ENCODE results near the gene PIH1D2.
"Not testable (repeated sequence)": the region's sequence is repeated elsewhere in the genome, so short reads cannot be mapped to it uniquely, and the experiment has no call there.

The PIH1D2 gene

DNA sequence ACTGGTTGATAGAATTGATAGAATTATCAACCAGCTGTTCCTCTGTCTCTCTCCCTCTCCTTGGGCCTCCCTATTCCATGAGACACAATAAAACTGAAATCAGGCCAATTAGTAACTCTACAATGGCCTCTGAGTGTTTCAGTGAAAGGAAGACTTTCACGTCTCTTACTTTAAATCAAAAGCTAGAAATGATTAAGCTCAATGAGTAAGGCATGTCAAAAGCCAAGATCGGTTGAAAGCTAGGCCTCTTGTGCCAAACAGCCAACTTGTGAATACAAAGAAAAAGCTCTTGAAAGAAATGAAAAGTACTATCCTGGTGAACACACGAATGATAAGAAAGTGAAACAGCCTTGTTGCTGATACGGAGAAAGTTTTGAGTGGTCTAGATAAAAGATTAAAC lies 16.6 kb downstream of the PIH1D2 start:
- no peak for DNase-seq (ENCODE audit: low spot score)

- DNase-seq (ENCODE audit: low spot score): no peak
Observed at GRCh38 chr11:112051768-112052167, 22.0 kb downstream of the PIH1D2 start.

DNA sequence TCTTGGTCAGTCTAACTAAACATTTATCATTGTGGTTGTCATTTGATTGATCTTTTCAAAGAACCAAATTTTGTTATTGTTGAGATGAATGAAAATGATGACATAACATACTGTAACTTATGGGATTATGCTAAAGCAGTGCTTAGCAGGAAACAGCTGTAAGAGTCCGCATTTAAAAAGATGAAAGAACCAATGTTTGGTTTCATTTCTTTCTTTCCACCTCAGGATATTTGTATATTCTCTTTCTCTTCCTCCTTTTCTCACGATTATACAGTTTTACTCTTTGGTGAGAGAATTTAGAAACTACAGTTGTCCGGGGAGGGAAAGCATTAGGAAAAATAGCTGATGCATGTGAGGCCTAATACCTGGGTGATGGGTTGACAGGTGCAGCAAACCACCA lies 23.1 kb downstream of the PIH1D2 start:
- DNase-seq (ENCODE audit: low spot score): no peak

- DNase-seq (ENCODE audit: low spot score): no peak
Observed at GRCh38 chr11:112049777-112050176, 24.0 kb downstream of the PIH1D2 start.

GRCh38 chr11:112048256-112048655 lies 25.6 kb downstream of the PIH1D2 start:
- DNase-seq (ENCODE audit: low spot score): not testable (repeated sequence)

DNA sequence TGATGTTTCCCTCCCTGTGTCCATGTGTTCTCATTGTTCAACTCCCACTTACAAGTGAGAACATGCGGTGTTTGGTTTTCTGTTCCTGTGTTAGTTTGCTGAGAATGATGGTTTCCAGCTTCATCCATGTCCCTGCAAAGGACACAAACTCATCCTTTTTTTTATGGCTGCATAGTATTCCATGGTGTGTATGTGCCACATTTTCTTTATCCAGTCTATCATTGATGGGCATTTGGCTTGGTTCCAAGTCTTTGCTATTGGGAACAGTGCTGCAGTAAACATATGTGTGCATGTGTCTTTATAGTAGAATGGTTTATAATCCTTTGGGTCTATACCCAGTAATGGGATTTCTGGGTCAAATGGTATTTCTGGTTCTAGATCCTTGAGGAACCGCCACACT lies 27.2 kb downstream of the PIH1D2 start:
- DNase-seq (ENCODE audit: low spot score): not testable (repeated sequence)

DNA sequence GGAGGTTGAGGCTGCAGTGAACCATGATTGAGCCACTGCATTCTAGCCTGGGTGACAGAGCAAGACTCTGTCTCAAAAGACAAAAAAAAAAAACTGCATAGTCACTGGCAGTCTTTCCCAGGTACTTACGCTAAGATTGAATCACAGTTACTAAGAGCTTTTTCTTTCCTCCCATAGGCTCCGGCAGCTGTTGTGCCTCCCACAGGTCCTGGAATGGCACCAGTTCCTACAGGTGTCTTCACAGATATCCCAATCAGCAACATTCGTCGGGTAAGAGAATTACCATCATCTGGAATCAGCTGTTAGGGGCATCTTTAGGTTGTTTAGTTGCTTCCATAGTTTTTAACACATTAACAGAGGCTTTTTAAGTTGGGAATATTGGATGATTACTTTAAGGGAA lies 28.9 kb downstream of the PIH1D2 start:
- DNase-seq (ENCODE audit: low spot score): no peak

DNA sequence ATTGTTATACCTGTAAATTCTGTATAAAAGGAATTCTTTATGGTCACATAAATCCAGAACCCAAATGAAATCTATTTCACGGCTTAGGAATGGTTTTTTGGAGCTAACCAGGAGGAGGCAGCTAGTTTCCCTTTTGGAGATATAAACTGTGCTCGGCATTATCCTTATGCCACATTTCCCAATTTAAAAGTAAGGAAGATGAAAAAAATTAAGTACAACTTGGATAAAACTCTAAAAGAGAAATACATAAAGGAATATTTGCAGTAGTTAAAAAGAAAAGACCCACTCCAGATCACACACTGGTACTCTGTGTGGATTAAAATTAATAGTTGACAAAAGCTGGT lies 30.9 kb downstream of the PIH1D2 start:
- no peak for DNase-seq (ENCODE audit: low spot score)

GRCh38 chr11:112042161-112042960 lies 31.5 kb downstream of the PIH1D2 start:
- DNase-seq (ENCODE audit: low spot score): no peak

GRCh38 chr11:112037527-112037926 lies 36.3 kb downstream of the PIH1D2 start:
- no peak for DNase-seq (ENCODE audit: low spot score)

DNA sequence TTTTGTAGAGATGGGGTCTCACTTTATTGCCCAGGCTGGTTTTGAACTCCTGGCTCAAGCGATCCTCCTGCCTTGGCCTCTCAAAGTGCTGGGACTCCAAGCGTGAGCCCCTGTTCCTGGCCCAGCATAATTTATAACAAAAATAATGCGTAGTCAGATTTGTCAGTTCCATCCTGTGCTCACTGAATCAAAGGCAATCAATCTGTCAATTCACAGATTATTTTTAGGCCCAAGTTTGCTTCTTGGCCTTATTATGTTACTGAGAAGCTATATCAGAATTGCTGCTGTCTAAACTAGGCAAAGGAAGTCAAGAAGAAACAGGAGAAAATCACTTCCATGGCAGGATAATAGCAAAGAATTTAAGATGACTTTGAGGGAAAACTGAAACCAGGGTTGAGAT lies 39.9 kb downstream of the PIH1D2 start:
- DNase-seq (ENCODE audit: low spot score): no peak

DNA sequence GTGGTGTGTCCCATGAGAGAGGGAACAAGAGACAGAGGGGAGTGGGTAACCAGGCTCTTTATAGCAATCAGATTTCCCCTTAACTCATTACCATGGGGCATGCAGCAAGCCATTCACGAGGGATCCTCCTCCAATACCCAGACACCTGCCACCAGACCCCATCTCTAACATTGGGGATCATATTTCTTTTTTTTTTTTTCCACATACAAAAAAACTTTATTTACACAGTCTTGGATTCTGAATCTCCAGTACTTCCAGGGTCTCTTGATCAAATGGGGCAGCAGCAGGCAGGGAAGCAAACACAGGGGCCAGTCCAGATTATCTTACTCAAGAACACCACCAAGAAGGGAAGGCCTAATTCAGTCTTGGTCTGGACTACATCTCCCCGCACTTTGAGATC lies 44.4 kb downstream of the PIH1D2 start:
- no peak for DNase-seq (ENCODE audit: low spot score)

DNA sequence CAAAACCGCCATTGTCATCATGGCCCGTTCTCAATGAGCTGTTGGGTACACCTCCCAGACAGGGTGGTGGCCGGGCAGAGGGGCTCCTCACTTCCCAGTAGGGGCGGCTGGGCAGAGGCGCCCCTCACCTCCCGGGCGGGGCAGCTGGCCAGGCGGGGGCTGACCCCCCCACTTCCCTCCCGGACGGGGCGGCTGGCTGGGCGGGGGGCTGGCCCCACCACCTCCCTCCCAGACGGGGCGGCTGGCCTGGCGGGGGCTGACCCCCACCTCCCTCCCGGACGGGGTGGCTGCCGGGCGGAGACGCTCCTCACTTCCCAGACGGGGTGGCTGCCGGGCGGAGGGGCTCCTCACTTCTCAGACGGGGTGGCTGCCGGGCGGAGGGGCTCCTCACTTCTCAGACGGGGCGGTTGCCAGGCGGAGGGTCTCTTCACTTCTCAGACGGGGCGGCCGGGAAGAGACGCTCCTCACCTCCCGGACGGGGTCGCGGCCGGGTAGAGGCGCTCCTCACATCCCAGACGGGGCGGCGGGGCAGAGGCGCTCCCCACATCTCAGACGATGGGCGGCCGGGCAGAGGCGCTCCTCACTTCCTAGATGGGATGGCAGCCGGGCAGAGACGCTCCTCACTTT lies 46.9 kb downstream of the PIH1D2 start:
- not testable (repeated sequence) for DNase-seq (ENCODE audit: low spot score)

DNA sequence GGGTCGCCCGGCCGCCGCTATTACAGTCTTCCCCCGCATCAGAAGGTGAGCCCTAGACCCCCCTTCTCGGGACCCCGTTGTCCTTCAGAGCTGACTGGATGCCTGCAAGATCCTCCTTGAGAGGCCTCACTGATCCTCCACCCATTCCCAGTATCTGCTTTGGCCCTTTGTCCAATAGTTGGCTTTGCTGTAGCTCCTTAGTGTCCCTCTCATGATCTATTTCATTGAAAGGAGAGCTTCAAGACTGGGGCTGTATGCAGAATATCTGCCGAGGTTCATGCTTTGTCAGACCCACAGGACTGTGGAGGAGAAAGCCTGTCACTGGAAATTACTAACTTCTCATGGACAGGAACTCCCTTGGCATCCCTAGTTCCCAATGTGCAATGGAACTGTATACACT lies 48.1 kb downstream of the PIH1D2 start:
- no peak for DNase-seq (ENCODE audit: low spot score)

DNA sequence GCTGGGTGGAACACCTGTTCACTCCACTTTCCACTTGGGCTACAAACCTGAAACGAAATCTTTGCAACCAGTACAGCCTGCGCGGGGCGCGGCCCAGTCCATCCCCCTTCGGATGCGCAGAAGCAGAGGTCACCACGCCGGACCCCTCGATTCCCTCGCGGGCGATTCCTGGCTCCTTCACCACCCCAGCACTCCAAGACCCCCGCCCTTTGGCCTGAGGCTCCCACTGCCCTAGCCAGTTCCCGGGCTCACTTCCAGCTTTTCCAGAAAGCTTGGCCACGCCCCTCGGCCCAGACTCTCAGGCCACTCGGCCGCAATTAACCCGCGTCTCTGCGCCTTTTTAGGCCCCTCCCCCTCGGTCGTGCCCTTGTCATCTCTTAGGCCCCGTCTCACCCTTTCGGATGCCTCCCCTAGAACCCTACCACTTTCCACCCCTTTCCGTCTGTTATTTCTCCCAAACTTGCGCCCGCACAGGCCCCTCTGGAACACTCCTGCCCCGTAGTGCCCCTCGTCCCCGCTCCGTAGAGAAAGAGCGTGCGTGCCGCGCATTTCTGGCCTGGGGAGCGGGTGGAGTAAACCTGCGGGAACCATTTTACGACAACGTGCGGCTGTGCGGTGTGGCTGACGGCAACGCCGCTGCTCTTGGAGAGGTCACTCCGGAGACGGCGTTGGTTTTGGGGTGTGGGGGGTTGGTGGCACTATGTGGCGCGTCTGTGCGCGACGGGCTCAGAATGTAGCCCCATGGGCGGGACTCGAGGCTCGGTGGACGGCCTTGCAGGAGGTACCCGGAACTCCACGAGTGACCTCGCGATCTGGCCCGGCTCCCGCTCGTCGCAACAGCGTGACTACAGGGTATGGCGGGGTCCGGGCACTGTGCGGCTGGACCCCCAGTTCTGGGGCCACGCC lies 48.8 kb downstream of the PIH1D2 start, which contains the start of gene DLAT:
TSS of gene DLAT (plus strand) at position 636 of the 906 bp plus-strand sequence. CDS start at position 701, 65 bp downstream.
- peak; percentile 89 for DNase-seq (ENCODE audit: low spot score)

- no peak for DNase-seq (ENCODE audit: low spot score)
Observed at GRCh38 chr11:112024178-112024772, 49.5 kb downstream of the PIH1D2 start.

GRCh38 chr11:112023104-112023503 lies 50.7 kb downstream of the PIH1D2 start:
- no peak for DNase-seq (ENCODE audit: low spot score)

- DNase-seq (ENCODE audit: low spot score): no peak
Observed at GRCh38 chr11:112019066-112019465, 54.8 kb downstream of the PIH1D2 start.
